ENCODE results near the gene CLCN1. TPM values are rescaled to one million over a fixed set of nuclear protein-coding genes. Genes with fewer than 3 reads are reported as not detected.
"Not testable (repeated sequence)": the region's sequence is repeated elsewhere in the genome, so short reads cannot be mapped to it uniquely, and the experiment has no call there.

The CLCN1 gene
- polyA plus RNA-seq (ENCODE audit: insufficient read length) = 0.35 TPM
- long read RNA-seq, donor 1 = 0 reads
- long read RNA-seq, donor 2 = 0 reads
- long read RNA-seq, donor 3 = 0 reads
- long read RNA-seq, donor 4 = 0 reads
- long read RNA-seq, donor 5 = 0 reads
- long read RNA-seq, donor 6 = 0 reads
- long read RNA-seq, donor 7 = 0 reads
- long read RNA-seq, donor 8 = 0 reads

- no peak for DNase-seq
Measured at GRCh38 chr7:143315776-143316175, at the start of gene CLCN1. CLCN1 (plus strand) TSS chr7:143316111; CDS start chr7:143316213, 102 bp downstream.

GRCh38 chr7:143269251-143269650 is 46.7 kb upstream of the CLCN1 start:
- DNase-seq = no peak

DNA sequence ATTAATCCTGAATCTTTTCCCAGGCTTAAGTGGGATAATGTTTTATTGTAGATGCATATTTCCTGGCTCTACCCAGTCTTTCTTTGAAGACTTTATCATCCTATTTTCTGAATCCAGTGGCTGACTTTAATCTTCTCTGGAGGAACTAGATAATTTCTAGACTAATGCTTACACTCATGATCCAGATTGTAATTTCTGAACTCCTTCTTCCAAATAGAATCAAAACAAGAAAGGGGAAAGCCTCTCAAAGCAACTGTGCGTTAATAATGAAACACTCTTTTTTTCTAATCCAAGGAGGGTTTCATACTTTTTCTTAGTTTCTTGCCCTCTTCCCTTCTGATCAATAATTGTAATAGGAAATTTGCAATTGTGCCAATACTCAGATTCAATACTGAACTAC is 44.7 kb upstream of the CLCN1 start:
- no peak for DNase-seq

DNA sequence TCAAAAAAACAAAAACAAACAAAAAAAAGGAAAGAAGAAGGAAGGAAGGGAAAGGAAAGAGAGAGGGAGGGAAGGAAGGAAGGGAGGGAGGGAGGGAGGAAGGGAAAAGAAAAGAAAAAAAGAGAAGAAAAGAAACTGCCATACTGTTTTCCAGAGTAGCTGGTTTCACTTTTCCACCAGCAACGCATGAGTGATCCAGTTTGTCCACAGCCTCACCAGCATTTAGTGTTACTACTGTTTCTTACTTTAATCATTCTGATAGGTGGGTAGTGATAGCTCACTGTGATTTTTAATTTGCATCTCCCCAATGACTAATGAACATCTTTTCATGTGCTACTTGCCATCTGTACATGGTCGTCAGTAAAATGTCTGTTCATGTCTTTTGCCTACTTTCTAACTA is 43.0 kb upstream of the CLCN1 start:
- DNase-seq = no peak

- DNase-seq = peak; percentile 69
Measured at GRCh38 chr7:143279186-143280098, 36.5 kb upstream of the CLCN1 start.

- DNase-seq = no peak
Measured at GRCh38 chr7:143280160-143280559, 35.8 kb upstream of the CLCN1 start.

GRCh38 chr7:143280566-143280965 is 35.3 kb upstream of the CLCN1 start:
- DNase-seq = no peak

DNA sequence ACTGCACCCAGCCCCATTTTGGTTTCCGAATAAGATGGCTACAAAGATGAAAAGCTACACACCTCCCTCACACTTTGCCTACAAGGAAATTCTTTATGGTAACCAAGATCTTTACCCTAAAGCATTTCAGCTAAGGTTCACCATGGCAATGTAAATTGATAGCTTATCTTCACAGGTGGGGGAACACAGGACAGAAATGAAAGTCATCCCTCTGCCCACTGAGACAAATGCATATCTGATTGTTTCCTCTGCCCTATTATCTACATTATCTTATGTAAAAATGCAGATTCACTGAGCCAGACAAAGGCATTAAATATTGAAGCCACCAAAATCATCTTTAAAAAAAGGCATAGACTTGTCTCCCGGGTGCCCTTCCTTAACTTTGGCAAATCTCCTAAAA is 34.4 kb upstream of the CLCN1 start:
- DNase-seq = no peak

DNA sequence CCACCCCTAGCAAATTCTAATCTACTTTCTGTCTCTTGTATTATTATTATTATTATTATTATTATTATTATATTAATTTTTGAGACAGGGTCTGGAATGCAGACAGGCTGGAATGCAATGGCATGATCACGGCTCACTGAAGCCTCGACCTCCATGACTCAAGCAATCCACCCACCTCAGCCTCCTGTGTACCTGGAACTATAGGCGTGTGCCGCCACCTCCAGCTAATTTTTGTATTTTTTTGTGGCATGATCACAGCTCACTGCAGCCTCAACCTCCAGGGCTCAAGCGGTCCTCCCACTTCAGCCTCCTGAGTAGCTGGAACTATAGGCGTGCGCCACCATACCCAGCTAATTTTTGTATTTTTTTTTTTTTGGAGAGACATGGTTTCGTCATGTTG is 33.8 kb upstream of the CLCN1 start:
- DNase-seq = no peak

GRCh38 chr7:143283381-143283780 is 32.5 kb upstream of the CLCN1 start:
- no peak for DNase-seq

- DNase-seq = peak; percentile 55
Measured at GRCh38 chr7:143284591-143285469, 31.1 kb upstream of the CLCN1 start, which contains the start of gene TMEM139. TMEM139 (plus strand) TSS chr7:143284958; CDS start chr7:143285958, 1,000 bp downstream.

- no peak for DNase-seq
Measured at GRCh38 chr7:143285470-143285778, 30.5 kb upstream of the CLCN1 start.

DNA sequence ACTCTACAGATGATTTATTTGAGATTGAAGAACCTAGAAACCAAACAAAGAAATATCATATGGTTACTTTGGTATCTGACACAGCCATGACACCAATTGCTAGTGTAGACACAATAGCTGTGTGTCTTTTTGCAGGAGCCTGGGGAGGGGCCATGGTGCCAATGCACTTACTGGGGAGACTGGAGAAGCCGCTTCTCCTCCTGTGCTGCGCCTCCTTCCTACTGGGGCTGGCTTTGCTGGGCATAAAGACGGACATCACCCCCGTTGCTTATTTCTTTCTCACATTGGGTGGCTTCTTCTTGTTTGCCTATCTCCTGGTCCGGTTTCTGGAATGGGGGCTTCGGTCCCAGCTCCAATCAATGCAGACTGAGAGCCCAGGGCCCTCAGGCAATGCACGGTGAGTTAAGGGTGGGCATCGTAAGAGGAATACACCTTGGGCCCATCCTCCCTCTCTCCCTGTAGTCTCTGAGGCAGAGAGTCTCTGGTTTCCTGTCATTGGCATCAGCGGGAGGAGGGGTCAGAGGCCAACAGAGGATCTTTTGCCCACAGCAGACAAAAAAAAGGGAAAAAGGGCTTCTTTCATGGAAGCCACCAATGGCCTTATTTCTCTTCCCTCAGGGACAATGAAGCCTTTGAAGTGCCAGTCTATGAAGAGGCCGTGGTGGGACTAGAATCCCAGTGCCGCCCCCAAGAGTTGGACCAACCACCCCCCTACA is 29.9 kb upstream of the CLCN1 start:
- DNase-seq = no peak

- no peak for DNase-seq
Measured at GRCh38 chr7:143286522-143286890, 29.4 kb upstream of the CLCN1 start.

- DNase-seq = no peak
Measured at GRCh38 chr7:143287339-143287934, 28.5 kb upstream of the CLCN1 start.

- peak; percentile 97 for DNase-seq
Measured at GRCh38 chr7:143287935-143288826, 27.7 kb upstream of the CLCN1 start, which contains the start of gene CASP2. CASP2 (plus strand) TSS chr7:143288351; CDS start chr7:143288456, 105 bp downstream.

GRCh38 chr7:143288836-143289235 is 27.1 kb upstream of the CLCN1 start:
- DNase-seq = no peak

DNA sequence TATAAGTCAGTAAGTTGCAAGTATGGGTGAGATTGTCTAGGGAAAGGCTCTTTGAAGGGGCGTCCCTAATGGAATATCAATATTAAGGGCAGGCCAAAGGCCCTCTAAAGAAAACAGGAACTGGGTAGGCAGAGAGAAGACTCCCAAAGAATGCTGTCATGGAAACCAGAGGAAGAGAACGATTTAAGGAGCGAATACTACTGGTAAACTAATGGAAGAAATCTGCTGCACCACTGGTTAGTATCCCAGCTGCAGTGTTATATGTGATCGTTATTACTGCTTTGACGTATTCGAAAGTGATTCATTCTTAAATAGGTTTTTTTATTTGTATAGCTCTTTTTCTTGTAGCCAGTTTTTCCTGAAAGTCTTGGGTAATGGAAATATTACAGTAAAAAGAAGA is 26.5 kb upstream of the CLCN1 start:
- DNase-seq = no peak

- DNase-seq = not testable (repeated sequence)
Measured at GRCh38 chr7:143289888-143290287, 26.0 kb upstream of the CLCN1 start.

DNA sequence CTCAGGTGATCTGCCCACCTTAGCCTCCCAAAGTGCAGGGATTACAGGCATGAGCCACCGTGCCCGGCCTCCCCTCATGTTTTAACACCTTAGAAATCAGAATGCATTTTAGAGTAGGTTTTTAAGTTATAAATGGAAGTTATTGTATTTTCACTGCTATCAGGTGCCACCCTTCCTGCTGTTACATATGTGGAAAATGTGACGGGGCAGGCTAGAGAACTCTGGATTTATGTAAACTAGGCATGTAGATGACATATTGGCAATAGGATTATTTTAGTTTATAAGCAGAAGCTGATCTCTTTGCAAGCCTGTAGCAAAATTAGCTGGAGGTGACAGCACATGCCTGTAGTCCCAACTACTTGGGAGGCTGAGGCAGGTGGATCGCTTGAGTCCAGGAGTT is 25.6 kb upstream of the CLCN1 start:
- no peak for DNase-seq
